Measurements from ENCODE around the gene RXFP1.

The RXFP1 gene

GRCh38 chr4:158667651-158668198 lies 146.0 kb downstream of the RXFP1 start:
- in situ Hi-C loops (cut with MboI; ENCODE audit: low sequenced_read_pairs) = loop anchor here (25.0 kb wide), 1 partner anchor 680 kb away; no protein-coding TSS in a partner anchor

GRCh38 chr4:158669310-158669709 lies 147.6 kb downstream of the RXFP1 start:
- in situ Hi-C loops (cut with MboI; ENCODE audit: low sequenced_read_pairs) = loop anchor here (25.0 kb wide), 1 partner anchor 682 kb away; no protein-coding TSS in a partner anchor

DNA sequence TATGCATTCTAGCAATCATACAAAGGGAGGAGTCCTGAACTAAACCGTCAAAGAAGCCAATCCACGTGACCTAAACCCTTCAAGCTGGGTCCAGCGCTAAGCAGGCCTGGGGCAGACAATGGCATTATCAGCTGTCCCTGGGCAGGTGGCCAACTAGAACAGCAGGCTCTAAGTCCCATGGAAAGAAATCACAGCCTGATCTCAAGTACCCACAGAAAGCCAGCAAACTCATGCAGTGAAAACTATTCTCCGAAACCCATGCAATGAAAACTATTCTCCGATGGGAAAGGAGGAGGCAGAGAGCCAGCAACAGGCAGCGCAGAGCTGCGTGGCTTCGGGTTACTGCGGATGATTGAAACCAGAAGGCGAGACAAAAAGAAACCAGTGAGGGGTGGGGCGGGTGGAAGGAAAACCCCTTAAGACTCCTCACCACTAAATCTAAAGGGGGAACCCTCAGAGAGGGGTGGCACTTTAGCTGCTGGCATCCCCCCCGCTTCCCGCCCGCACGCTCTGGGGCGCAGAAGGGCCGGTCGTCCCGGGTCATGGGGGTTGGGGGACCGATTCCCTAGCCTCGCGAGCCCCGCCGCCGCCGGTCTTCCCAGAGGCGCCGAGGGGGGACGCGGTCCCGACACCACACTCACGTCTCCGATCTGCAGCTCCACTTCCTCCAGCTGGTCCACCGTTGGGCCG lies 149.4 kb downstream of the RXFP1 start:
- in situ Hi-C loops (cut with MboI; ENCODE audit: low sequenced_read_pairs) = loop anchor here (25.0 kb wide), 1 partner anchor 684 kb away; no protein-coding TSS in a partner anchor

DNA sequence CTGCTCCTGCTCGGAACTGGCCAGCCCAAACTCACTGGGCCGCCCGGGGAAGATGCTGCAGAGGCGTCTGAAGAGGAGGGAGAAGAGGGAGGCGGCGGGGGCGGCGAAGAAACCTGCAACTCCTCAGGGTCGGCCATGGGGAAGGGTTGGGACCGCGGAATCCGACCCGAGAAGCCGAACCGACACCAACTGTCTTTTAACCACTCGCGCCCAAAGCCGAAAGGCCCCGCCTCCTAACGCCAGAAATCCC lies 149.9 kb downstream of the RXFP1 start, which contains the start of gene C4orf46:
TSS of gene C4orf46 (minus strand) at position 223 of the 250 bp plus-strand sequence. CDS start at position 137, 86 bp downstream.
- in situ Hi-C loops (cut with MboI; ENCODE audit: low sequenced_read_pairs) = loop anchor here (25.0 kb wide), 1 partner anchor 684 kb away; no protein-coding TSS in a partner anchor

DNA sequence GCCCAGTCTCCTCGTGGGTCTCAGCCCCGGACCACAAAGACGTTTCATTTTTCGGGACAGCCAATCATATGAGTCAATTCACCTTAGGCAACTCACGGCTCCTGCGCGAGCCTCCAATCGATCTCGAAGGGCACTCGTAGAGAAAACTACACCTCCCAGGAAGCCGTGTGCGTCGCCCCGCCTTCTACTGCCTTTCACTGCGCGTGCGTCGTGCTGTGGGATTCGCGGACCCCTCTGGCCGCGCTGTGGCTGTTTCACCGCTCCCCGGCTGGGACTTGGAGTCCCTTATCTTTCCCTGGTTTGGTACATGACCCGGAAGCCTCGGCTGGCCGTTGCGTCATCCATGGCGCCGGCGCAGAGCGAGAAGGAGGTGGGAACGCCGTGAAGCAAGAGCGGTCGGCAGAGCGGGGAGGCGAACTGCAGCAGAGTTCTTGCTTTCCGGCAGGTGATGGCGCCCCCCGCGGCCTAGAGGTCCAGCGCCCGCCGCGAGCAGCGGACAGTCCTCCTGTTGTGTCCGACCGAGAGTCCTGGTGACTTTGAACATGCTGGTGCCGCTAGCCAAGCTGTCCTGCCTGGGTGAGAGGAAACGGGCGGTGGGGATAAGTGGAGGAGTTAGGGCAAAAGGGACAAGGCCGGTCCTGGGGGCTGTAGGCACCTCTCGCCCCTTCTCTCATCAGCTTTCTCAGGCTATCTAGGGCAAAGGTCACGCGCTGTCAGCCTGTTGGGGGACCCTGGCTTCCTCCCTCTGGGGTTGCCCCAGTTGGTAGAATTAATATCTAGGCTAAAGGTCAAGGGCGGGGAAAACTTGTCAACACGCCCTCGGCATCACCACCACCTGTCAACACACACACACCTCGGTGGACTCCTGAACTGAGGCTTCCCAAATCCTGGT lies 150.5 kb downstream of the RXFP1 start, which contains the start of gene ETFDH:
TSS of gene ETFDH (plus strand) at position 382 of the 892 bp plus-strand sequence. CDS start at position 543, 161 bp downstream.
- in situ Hi-C loops (cut with MboI; ENCODE audit: low sequenced_read_pairs) = loop anchor here (25.0 kb wide), 1 partner anchor 685 kb away; no protein-coding TSS in a partner anchor

GRCh38 chr4:158673633-158674032 lies 152.0 kb downstream of the RXFP1 start:
- in situ Hi-C loops (cut with MboI; ENCODE audit: low sequenced_read_pairs) = loop anchor here (25.0 kb wide), 1 partner anchor 686 kb away; no protein-coding TSS in a partner anchor

DNA sequence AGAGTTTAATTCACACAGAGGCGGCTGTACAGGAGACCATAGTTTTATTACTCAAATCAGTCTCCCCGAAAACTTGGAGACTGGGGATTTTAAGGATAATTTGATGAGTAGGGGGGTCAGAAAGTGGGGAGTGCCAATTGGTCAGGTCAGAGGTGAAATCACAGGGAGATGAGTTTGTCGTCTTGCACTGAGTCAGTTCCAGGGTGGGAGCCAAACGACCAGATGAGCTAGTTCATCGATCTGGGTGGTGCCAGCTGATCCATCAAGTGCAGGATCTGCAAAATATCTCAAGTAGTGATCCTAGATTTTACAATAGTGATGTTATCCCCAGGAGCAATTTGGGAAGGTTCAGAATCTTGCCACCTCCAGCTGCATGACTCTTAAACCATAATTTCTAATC lies 154.4 kb downstream of the RXFP1 start:
- in situ Hi-C loops (cut with MboI; ENCODE audit: low sequenced_read_pairs) = no loop called here

- in situ Hi-C loops (cut with MboI; ENCODE audit: low sequenced_read_pairs) = no loop called here
These were observed 157.1 kb downstream of the RXFP1 start for GRCh38 chr4:158678767-158679166.

- in situ Hi-C loops (cut with MboI; ENCODE audit: low sequenced_read_pairs) = no loop called here
These were observed 159.9 kb downstream of the RXFP1 start for GRCh38 chr4:158681629-158682028.

DNA sequence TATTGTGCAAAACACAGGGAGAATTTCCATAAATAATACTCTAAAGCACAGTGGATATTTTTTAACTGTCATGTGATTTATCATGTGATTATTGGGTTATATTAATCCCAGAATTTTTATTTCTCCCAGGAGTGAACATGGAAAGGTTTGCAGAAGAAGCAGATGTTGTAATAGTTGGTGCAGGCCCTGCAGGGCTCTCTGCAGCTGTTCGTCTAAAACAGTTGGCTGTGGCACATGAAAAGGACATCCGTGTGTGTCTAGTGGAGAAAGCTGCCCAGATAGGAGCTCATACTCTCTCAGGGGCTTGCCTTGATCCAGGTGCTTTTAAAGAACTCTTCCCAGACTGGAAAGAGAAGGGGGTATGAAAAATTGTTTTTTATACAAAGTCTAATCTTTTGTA lies 160.4 kb downstream of the RXFP1 start:
- in situ Hi-C loops (cut with MboI; ENCODE audit: low sequenced_read_pairs) = no loop called here

DNA sequence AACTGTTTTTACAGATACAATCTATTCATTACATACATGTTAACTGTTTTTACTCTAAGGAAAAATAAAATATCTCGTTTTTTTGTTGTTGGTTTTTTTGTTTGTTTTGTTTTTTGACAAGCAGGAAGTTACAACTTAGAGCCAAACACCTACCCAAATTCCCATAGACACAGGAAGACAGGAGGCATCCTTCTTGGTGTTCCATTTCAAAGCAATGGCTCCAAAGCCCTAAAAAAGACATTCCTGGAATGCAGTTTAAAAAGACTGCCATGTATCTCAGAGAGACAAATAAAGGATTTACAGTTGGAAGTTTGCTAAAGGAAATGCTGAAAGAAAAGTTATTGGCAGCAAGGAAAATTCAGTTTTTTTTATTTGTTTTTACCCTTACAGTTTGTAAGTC lies 167.1 kb downstream of the RXFP1 start:
- in situ Hi-C loops (cut with MboI; ENCODE audit: low sequenced_read_pairs) = no loop called here
